Eye (tissue), 1 donor: ENCODE results near the gene HMHB1.
"Not testable (repeated sequence)": the region's sequence is repeated elsewhere in the genome, so short reads cannot be mapped to it uniquely, and the experiment has no call there.

Experiments used
- DNase-seq: peaks from one replicate; pipeline ENCODE4 v3.0.0-alpha.2; 2015

HMHB1 gene

DNA sequence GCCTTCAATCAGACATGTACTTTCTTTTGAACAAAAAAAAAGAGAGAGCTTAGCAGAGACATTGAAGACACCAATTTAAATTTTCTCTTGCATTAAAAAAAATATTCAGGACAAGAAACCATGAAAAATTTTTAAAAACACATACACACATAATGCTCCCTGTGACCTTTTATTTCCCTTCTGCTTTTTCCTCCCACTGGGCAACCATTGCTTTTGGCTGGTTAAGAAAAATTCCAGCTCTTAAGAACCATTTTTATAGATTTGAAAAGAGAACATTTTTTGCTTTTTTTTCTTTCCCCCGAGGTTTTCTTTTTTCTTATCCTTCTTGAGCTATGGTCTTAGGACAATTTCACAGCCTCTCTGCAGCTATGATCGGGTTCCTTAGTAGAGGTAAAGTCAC, 6.1 kb upstream of the HMHB1 start:
- no peak for DNase-seq

DNA sequence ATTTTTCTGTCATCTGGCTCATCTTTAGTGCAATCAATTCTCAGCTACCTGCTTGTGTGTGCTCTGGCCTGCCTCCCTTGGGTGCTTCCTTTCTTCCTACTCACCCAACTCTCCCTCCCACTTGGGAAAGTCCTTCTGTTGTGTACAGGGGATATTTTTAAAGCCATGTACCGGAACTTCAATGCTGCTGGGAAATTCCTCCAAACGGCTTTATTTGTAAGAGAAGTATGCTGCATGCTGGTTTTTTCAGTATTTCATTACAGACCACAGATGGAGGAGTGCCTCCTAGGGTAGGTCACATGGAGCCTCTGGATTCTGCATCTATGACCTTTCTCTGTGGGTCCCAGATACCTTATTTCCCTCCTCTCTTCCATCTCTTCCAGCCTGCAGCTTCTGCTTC, 5.4 kb upstream of the HMHB1 start:
- DNase-seq, result no peak

DNA sequence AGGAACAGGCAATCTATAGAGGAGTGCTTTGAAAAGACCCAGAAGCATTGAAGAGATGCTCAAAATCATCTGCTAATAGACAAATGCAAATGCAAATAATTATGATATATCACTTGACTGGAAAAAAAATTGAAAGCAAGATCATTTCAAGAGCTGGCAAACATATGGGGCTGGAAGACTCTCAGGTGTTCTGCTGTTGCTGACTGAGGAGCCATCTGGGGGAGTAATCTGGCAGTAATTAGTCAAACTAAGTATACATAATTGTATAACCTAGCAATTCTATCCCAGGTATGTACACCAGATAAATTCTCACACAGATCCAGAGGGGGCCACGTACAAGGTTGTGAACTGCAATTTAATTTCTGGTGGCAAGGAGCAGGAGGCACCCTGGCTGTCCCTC, 4.6 kb upstream of the HMHB1 start:
- no peak for DNase-seq

DNA sequence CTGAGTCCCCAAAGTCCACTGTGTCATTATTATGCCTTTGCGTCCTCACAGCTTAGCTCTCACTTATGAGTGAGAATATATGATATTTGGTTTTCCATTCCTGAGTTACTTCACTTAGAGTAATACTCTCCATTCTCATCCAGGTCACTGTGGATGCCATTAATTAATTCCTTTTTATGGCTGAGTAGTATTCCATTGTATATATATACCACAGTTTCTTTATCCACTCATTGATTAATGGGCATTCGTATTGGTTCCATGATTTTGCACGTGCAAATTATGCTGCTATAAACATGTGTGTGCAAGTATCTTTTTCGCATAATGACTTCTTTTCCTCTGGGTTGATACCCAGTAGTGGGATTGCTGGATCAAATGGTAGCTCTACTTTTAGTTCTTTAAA, 4.4 kb downstream of the HMHB1 start:
- DNase-seq, result not testable (repeated sequence)

DNA sequence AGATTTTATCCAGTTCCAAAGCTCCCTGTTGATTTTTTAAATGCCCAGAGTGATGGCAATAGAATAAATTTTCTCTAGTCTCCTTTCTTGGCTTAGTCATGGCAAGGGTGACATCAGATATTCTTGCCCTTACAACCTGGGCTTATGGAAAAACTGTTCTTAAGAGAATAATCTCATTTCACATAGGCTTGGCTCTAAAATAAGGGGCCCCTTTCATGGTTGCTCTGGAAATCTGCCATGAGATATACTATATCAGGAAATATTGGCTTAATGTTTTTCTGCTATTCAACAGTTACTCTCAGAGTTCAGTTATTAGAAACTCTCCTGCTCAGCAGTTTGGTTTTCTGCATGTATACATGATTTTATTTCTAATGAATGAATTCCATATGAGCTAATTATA, 7.8 kb downstream of the HMHB1 start:
- no peak for DNase-seq

DNA sequence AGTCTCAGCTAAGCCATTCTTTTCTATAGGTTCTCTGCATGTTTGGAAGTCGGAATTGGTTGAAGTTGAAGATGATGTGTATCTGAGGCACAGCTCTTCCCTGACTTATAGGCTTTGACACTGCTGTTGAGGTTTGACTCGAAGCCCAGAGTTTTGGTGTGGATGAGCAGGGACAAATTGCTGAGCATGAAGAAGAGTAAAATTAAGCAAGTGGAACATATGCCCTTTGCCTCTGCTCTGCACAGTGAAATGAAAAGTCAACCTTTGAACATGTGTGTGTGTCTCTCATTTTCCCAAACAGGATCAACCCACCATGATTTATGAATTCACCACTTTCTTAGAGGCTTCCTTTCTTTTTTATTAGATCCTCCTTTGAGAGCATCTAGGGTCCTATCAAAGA, 8.5 kb downstream of the HMHB1 start:
- DNase-seq, result no peak

- peak; percentile 91 for DNase-seq
These were observed 13.1 kb downstream of the HMHB1 start for GRCh38 chr5:143824851-143825720.

GRCh38 chr5:143826951-143827444, 15.0 kb downstream of the HMHB1 start:
- peak; percentile 43 for DNase-seq

- DNase-seq, result no peak
These were observed 16.7 kb downstream of the HMHB1 start for GRCh38 chr5:143828710-143829109.

DNA sequence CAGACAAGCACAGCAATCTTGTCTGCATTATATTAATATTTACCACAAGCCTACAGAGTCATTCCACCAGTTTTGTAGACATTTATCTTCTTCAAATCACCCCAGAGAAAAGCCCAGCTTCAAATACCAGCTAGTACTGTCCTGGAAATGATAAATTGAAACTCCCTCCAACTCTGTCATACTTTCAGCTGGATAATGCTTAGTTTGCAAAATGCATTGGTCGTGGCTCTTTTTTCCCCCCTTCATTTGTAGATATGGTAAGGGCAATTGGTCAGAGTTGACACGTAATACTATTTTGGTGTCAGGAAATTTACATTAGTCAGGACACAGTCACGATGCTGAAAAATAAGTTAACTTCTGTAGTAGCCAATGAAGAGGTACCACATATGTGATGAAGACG, 21.2 kb downstream of the HMHB1 start:
- DNase-seq, result no peak

- DNase-seq, result no peak
These were observed 23.3 kb downstream of the HMHB1 start for GRCh38 chr5:143835251-143835650.

DNA sequence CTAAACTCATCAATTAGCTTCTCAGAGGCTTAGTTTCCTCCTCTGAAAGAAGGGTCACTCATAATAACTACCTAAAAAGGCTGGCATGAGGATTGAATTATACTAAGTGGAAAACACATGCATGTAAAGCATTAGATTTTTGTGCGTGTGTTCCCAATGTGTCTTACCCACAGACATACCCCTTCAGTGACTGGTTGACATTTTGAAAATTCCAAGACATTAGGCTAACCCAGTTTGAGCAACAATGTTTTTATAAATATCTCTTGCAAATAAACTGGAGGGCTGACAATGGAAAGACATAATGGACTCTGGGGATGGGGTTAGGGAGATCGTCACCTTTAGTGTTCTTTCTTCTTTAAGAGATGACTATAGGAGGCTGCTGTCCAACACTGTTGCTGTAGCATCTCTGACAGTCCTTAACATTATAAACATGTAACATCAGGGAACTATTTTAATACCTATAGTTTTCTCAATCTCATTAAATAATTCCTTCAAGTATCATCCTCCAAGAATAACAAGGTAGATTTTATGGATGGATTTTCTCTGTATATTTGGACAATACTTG, 24.3 kb downstream of the HMHB1 start:
- DNase-seq, result no peak

- DNase-seq, result peak; percentile 77
These were observed 25.4 kb downstream of the HMHB1 start for GRCh38 chr5:143837306-143837848.

- no peak for DNase-seq
These were observed 29.5 kb downstream of the HMHB1 start for GRCh38 chr5:143841446-143841845.

GRCh38 chr5:143842920-143843319, 31.0 kb downstream of the HMHB1 start:
- no peak for DNase-seq

DNA sequence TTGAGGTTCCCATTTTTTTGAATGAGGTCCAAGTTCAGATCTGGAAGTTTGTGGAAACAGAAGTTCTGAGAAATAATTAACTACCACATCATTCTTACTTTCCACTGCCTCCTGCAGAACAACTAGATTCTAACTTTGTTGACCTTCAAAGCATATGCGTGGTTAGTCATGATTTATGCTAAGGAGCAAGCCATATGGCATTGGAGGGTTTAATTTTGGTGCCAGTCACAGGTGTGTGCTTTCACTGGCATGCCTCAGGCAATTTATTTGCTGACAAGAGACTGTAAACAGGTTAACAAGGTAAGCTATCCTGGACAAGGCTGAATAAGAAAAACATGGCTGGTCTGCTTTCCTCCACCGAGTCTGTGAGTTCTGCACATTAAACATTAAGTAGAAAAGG, 31.5 kb downstream of the HMHB1 start:
- no peak for DNase-seq

GRCh38 chr5:143850050-143850683, 38.2 kb downstream of the HMHB1 start:
- no peak for DNase-seq

GRCh38 chr5:143851383-143851782, 39.4 kb downstream of the HMHB1 start:
- DNase-seq, result no peak

DNA sequence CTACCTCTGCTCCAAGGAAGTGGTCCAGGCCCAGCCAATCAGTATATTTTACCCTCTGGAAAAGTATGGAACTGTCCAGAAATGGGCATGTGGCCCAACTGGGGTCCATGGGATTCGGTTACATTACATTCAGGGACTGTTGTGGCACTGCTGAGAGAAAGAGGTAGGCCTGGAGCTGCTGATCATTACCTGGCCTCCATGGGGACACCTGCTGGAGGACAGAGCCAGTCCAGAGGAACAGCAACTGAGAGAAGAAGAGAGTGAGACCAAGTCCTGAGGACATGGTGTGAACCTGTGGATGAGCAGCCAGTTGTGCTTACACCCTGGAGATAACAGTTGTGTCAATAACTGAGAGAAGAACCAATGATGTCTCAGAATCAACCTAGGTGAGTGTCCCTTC, 48.2 kb downstream of the HMHB1 start:
- no peak for DNase-seq

GRCh38 chr5:143862271-143862670, 50.3 kb downstream of the HMHB1 start:
- DNase-seq, result no peak

DNA sequence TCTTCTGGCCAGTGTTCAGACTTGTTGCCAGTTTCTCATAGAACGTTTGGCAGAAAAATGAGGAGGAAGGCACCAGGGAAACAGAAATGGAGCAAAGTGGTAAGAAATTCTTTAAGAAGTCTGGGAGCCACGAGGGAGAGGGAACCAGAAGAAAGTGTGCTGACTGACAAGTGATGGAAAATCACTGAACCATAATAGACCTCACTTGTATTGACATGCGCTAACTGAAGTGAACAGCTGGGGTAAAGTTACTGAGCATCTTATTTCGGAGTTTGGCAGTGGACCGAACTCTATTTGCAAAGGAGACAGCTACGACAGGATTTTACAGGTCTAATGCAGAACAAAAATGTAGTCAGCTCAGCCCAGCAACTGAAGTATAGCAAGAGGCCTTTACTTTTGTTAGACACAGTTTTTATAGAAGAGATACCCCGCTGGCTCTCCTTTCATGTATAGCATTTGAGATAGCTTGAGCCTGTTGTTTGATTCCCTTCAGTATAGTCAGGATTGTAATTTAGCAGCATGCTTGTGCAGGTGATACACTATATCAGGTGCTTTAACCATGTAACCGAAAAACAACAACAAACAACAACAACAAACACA, 53.6 kb downstream of the HMHB1 start:
- DNase-seq, result peak; percentile 76
